Erythroblast (primary cell): ENCODE data around the gene INSM2.

Experiments used
- GATA1 ChIP-seq: IDR thresholded peaks from 2 replicates; pipeline ENCODE4 v1.6.1; 2011; ENCODE audit warnings: low read depth, mild to moderate bottlenecking, control low read depth, low read length, moderate library complexity
- POLR2A ChIP-seq: IDR thresholded peaks from 2 replicates; pipeline ENCODE4 v1.6.1; 2011; ENCODE audit warnings: mild to moderate bottlenecking, low read length

DNA sequence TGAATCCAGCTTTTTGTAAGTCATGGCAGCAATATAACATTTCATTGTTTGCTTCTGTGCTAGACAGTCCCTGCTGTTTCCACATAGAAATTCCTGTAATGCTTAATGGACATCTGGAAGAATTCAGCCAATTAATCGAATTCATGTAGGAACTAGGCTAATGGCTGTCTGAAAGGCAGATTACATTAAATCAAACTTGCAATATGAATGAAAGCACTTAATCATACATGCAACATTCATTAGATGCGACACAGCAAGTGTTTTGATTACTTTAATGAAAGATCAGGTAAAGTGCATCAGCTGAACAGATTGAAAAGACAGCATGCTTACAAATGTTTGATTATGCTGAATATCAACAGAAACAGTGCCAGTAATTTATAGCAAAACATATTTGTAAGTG lies 24.1 kb upstream of the INSM2 start:
- TF ChIP-seq POLR2A (no peak), GATA1 (no peak)
